Measurements from ENCODE around the gene ZNF93.
A peak's percentile ranks its signal among the peaks of the same experiment; 100 is the strongest.
"Not testable (repeated sequence)": the region's sequence is repeated elsewhere in the genome, so short reads cannot be mapped to it uniquely, and the experiment has no call there.

The ZNF93 gene

GRCh38 chr19:19900729-19901444 lies at the start of gene ZNF93:
ZNF93 (plus strand) TSS chr19:19900946; CDS start chr19:19901089, 143 bp downstream.
- DNase-seq, result no peak

GRCh38 chr19:19851740-19852139 lies 49.0 kb upstream of the ZNF93 start:
- DNase-seq, result not testable (repeated sequence)

GRCh38 chr19:19858751-19859150 lies 42.0 kb upstream of the ZNF93 start:
- no peak for DNase-seq

- DNase-seq, result no peak
These were observed 39.9 kb upstream of the ZNF93 start for GRCh38 chr19:19860756-19861390.

- DNase-seq, result peak; percentile 71
These were observed 34.8 kb upstream of the ZNF93 start, which contains the start of gene ZNF253 for GRCh38 chr19:19865750-19866610. ZNF253 (plus strand) TSS chr19:19865882; CDS start chr19:19865997, 115 bp downstream.

- no peak for DNase-seq
These were observed 34.0 kb upstream of the ZNF93 start for GRCh38 chr19:19866611-19867248.

- DNase-seq, result not testable (repeated sequence)
These were observed 30.7 kb upstream of the ZNF93 start for GRCh38 chr19:19870086-19870485.

GRCh38 chr19:19871932-19872331 lies 28.8 kb upstream of the ZNF93 start:
- no peak for DNase-seq

- no peak for DNase-seq
These were observed 27.4 kb upstream of the ZNF93 start for GRCh38 chr19:19873381-19873780.

- no peak for DNase-seq
These were observed 23.0 kb upstream of the ZNF93 start for GRCh38 chr19:19877724-19878123.

GRCh38 chr19:19884583-19884982 lies 16.2 kb upstream of the ZNF93 start:
- DNase-seq, result no peak

GRCh38 chr19:19892055-19892941 lies 8.4 kb upstream of the ZNF93 start:
- DNase-seq, result not testable (repeated sequence)

GRCh38 chr19:19900139-19900728 lies 512 bp upstream of the ZNF93 start:
- no peak for DNase-seq

- DNase-seq, result not testable (repeated sequence)
These were observed 6.8 kb downstream of the ZNF93 start for GRCh38 chr19:19907551-19907950.

GRCh38 chr19:19909654-19910053 lies 8.9 kb downstream of the ZNF93 start:
- no peak for DNase-seq

GRCh38 chr19:19911150-19911549 lies 10.4 kb downstream of the ZNF93 start:
- DNase-seq, result no peak

- no peak for DNase-seq
These were observed 13.8 kb downstream of the ZNF93 start for GRCh38 chr19:19914596-19914995.

- DNase-seq, result not testable (repeated sequence)
These were observed 29.7 kb downstream of the ZNF93 start for GRCh38 chr19:19930417-19930816.

GRCh38 chr19:19933432-19934314 lies 32.9 kb downstream of the ZNF93 start:
- DNase-seq, result not testable (repeated sequence)

GRCh38 chr19:19937403-19937802 lies 36.7 kb downstream of the ZNF93 start:
- DNase-seq, result no peak

All from NK-92 treated with Interleukin-12 subunit alpha and Interleukin-12 subunit beta, amount 100 ng/mL, for 24 hours (cell line).